NCI-H128 (cell line): ENCODE data around the gene CBL.
"Not testable (repeated sequence)": the region's sequence is repeated elsewhere in the genome, so short reads cannot be mapped to it uniquely, and the experiment has no call there.

Experiments used
- DNase-seq: peaks from one replicate; lab custom pipeline; 2025; ENCODE audit not compliant: unreplicated experiment; lab: John Stamatoyannopoulos, UW

CBL gene

GRCh38 chr11:119205574-119206510 is at the start of gene CBL:
Gene CBL, plus strand, starts transcription at chr11:119206339. Its CDS starts 79 bp downstream, at chr11:119206418.
- peak; percentile 62 for DNase-seq

- DNase-seq: no peak
Observed at GRCh38 chr11:119156496-119156895, 49.6 kb upstream of the CBL start.

DNA sequence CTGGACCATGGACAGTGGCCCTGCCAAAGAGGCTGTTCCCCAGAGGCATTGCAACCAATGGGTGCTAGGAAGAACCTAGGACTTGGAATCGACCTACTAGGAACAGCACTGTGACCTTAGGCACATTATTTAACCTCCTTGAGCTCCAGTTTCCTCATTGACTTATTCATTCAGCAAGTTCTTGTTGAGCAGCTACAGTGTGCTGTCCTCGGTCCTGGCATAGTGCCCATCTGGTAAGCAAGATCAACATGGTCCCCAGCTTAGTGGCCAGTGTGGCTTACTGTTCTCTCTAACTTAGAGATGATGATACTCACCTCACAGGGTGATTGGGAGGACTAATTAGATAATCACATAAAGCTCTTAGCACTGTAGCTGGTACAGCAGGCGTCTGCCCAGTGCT is 49.1 kb upstream of the CBL start:
- no peak for DNase-seq

GRCh38 chr11:119158467-119158866 is 47.7 kb upstream of the CBL start:
- DNase-seq: no peak

DNA sequence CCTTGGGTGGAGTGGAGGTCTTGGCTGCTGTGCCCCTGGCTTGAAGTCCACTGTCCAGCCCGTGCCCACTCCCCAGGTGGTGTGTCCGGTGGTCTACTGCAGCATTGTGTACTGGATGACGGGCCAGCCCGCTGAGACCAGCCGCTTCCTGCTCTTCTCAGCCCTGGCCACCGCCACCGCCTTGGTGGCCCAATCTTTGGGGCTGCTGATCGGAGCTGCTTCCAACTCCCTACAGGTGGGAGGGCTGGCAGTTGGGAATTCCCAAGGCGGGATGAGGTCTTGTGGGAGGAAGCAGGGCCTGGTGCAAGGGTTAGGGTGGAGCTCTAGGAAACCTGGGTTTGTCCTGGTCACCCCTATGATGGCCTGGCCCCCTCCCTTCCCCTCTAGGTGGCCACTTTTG is 46.0 kb upstream of the CBL start:
- DNase-seq: no peak

GRCh38 chr11:119161871-119162270 is 44.3 kb upstream of the CBL start:
- DNase-seq: no peak

- DNase-seq: no peak
Observed at GRCh38 chr11:119166368-119167076, 39.6 kb upstream of the CBL start.

GRCh38 chr11:119167077-119167458 is 39.1 kb upstream of the CBL start:
- DNase-seq: not testable (repeated sequence)

DNA sequence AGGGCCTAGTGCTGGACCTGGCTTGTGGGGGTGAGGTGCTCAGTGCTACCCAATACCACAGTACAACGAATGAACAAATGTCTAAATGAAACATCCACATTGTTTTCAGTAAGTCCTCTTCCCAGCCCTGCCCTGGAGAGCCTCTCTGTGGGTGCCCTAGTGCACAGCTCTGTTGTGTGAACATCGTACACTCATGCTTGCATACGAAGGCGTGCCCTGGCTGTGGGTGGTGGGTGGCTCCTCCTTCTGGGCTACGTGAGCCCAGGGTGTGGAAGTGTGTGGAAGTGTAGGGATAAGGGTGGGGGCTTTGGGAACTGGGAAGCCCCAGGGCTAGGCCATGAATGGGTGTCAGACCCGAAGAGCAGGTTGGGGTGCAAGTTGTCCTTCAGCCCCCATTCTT is 38.2 kb upstream of the CBL start:
- no peak for DNase-seq

DNA sequence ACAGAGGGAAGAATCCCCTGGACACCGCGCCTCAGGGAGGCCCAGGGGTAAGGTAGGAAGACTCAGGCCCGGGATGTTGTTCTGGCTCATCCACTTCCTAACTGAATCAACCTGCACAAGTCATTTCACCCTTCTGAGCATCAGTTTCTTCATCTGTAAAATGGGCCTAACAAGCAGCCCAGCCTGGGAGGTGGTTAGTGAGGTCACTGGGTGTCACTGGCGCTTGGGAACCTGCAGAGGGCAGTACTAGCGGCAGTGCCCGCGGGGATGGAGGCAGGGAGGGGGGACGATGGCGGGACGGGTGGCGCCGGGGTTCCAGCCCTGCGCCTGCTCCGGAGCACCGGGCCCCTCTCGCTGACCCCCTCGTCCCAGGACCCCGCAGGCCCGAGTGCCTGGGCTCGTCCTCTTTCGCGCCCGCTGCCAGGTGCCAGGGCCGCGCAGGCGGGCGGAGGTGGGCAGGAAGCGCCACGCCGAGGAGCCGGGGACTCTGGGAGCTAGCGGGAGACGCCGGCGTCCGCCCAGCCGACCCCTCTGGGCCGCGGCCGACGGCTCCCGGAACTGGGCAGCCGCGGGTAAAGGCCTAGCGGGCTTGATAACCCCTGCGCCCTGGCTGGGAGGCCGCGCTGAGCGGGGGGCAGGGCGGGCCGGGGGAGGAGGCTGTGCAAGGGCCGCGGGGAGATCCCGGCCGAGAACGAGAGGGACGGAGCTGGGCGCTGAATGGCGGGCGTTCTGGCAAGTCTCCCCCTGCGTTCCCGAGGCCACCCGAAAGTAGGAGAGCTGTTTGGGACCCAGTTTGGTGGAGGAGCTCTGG is 37.5 kb upstream of the CBL start, which contains the start of gene NLRX1:
Gene NLRX1, plus strand, starts transcription at position 255 of the 811 bp plus-strand sequence. CDS start 2,679 bp downstream, outside the sequence.
- peak; percentile 23 for DNase-seq

GRCh38 chr11:119169282-119169719 is 36.8 kb upstream of the CBL start:
- no peak for DNase-seq

GRCh38 chr11:119172513-119172912 is 33.6 kb upstream of the CBL start:
- no peak for DNase-seq

DNA sequence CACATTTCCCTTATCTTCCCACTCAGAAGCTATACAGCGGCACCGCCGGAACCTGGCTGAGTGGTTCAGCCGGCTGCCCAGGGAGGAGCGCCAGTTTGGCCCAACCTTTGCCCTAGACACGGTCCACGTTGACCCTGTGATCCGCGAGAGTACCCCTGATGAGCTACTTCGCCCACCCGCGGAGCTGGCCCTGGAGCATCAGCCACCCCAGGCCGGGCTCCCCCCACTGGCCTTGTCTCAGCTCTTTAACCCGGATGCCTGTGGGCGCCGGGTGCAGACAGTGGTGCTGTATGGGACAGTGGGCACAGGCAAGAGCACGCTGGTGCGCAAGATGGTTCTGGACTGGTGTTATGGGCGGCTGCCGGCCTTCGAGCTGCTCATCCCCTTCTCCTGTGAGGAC is 32.7 kb upstream of the CBL start:
- DNase-seq: no peak

DNA sequence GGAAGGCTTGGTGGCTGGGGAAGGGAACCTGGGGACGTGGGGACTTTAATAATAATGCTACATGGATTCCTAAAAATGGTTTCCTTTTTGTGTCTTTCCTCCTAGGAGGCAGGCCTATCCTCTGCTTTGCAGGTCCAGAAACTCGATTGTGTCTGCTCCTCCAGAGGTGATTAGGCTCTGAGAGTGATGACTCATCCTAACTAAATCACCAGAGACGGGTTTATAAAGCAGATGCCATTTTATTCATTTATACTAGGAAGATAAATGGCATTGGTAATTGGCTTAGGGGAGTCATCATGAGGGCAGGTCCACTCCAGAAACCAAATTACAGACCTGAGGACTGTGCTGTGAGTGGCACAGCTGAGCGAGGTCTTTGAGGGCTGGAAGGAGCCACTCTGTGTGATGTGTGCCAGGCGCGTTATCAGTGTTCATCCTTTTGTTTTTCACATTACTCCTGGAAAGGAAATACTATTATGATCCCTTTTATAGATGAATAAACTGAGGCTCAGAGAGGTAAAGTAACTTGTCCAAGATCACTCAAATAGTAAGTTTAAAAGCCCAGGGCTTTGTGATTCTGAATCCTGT is 30.6 kb upstream of the CBL start:
- no peak for DNase-seq

- DNase-seq: no peak
Observed at GRCh38 chr11:119178166-119178680, 27.9 kb upstream of the CBL start.

DNA sequence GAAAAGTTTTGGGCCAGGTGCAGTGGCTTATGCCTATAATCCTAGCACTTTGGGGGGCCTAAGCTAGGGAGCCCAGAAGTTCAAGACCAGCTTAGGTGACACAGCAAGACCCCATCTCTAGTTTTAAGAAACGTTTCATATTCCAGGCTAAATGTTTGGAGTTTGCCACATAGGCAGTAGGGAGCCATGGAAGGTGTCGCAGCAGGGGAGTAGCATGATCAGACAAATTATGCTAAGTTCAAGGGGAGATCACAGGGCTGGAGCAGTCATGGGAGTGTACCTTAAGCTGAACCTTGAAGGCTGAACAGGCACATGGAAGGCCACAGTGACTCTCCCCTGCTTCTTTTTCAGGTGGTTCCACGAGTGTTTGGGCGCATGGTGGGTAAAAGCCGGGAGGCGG is 26.8 kb upstream of the CBL start:
- no peak for DNase-seq

GRCh38 chr11:119179983-119180382 is 26.2 kb upstream of the CBL start:
- peak; percentile 46 for DNase-seq

- DNase-seq: no peak
Observed at GRCh38 chr11:119180729-119181676, 25.1 kb upstream of the CBL start.

DNA sequence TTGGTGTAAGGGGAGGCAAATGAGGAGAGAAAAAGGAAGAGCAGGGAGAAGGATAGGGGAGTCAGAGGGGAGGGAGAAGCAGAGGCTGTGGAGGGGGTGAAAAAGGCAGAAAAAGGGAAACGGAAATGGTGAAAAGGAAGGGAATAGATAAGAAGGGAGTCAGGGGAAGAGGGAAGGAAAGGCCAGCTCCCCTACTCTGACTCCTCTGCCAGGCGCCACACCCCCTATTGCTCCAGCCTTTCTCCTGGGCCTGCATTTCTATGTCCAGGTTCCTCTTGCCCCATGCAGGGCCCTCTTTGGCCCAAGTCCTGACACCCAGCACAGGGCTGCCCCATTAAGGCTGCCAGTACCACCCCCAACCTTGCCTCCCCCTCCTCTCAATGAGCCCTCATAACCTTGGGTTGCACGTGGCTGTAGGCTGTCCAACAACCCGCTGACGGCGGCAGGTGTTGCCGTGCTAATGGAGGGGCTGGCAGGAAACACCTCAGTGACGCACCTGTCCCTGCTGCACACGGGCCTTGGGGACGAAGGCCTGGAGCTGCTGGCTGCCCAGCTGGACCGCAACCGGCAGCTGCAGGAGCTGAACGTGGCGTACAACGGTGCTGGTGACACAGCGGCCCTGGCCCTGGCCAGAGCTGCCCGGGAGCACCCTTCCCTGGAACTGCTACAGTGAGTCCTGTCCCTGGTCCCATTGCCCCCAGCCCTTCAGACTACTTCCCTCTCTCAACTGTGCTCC is 24.3 kb upstream of the CBL start:
- no peak for DNase-seq
